Inferior parietal cortex (tissue), 1 donor: ENCODE data around the gene MEI1.
A peak's percentile ranks its signal among the peaks of the same experiment; 100 is the strongest.
"Not testable (repeated sequence)": the region's sequence is repeated elsewhere in the genome, so short reads cannot be mapped to it uniquely, and the experiment has no call there.

Experiments used
- DNase-seq: peaks from one replicate; pipeline ENCODE4 v3.0.0-alpha.2; 2016; ENCODE audit errors: extremely low spot score

The MEI1 gene

DNA sequence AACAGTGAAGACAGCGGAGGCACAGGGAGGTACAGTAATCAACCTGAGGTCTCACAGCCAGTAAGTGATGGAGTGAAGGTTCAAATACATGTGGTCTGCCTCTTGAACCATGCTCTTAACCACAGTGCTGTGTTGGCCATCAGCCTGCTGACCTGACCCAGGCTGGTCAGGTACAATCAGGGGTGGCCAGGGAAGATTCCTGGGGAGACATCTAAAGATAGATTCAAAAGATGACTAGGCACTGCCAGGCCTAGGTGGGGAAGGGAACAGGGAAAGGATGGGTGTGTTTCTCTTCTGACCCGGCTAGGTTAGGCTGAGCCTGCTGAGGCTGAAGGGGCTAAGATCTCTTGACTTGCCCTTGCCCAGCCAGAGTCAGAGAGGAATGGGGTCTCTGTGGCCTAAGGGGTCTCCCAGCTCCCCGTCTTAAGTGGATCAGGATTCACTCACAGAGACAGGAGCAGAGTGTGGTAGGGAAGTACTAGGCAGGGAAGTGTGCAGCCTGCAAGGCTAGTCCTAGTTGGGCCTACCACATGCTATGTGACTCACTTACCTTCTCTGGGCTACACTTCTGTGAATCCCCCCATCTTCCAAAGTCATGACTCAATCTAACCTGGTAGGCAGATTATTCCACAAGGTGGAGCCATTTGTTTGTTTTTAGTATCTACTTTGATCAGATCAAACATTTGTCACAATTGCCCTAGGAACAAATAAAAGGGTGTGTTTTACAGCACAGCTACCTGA lies 123.2 kb downstream of the MEI1 start:
- DNase-seq: peak; percentile 76

DNA sequence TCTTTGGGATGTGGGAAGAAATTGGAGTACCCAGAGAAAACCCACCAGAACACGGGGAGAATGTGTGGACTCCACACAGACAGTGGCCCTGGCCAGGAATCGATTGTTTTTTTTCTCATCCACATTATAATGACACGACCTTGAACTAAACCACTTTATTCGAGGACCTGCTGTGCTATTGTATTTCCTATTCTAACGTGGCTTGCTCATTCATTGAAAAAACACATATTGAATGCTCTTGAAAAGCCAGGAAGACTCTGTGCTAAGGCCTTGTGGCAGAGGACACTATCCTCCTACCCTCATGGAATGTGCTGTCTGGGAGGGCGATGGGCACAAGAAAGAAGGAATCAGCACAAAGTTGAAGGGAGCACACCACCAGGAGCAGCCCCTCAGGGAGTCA lies 124.5 kb downstream of the MEI1 start:
- DNase-seq: no peak

GRCh38 chr22:41825376-41825775 lies 126.1 kb downstream of the MEI1 start:
- DNase-seq: no peak

GRCh38 chr22:41826021-41826420 lies 126.7 kb downstream of the MEI1 start:
- DNase-seq: no peak

DNA sequence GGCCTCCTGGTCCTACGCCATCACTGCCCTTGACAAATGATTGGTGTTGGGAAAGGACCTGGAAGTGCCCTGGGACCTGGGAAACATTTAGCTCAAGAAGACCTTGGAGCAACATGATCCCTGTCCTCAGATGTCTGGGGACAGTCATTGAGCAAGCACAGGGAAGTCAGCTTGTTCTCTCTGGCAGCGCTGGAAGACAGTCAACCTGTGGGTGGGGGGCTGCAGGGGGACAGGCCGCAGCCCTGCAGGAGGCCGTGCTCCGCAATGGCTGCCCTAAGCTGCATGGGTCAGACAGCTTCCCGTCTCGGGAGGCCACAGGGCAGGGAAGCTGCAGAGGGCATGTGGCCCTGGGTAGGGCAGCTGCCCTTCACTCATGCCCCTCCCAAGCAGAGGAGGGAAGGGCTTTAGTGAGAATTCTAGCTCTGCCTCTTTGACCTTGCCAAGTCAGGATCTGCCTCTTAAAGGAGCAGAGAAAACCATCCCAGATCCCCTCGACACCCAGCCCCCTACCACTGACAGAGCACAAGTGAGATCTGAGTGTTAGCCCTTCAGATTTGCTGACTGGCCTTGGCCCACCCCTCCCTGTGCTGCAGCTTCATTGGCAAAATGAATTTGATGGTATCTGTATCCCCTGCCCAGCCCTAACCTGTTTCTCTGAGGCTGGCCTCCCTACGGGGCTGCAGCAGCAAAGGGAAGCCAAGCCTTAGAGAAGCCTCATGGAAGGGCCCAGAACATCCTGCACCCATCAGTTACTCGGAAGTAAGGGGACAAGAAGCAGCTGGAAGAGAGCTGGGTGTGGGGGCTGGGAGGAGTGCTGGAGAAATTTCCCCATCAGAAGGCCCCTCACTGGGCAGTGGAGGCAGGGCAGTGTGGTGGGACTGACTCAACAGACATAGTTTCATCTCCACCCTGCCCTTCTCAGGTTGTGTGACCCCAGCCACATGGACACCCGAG lies 127.4 kb downstream of the MEI1 start:
- no peak for DNase-seq

DNA sequence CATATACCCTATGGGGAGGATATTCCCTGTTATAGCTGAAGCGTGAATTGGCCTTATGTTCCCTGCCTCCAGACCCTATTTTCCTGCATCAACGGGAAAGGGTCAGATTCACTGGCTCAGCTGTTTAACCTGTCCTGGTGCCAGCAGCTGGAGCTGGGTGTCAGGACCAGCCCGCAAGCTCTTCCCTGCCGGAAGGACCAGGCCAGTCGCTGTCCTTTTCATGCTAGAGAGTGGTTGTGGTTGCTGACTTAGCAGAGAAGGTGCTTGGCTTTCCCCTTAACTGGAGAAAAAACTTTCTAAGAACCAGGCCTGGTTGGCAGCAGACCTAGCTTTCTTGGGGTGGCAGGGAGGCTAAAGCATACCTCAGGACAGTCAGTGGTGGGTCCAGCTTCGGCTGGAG lies 128.4 kb downstream of the MEI1 start:
- DNase-seq: no peak

DNA sequence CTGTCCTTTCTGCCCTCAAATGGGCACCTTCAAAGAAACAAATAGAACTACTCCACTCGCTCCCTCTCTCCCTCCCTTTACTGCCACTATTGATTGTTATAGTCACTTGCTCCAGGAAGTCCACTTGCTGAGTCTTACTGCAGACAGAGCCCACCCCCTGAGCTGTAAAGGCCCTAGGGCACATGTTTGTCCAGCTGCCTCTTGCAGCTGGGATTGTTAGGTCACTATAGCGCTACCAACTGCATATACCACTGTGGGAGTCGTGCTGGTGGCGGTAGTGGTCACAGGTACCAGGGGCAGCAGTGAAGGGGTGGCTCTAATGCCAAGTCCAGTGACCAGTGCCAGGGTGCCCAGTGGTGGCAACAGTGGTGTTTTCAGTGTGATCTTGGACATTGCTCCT lies 129.2 kb downstream of the MEI1 start:
- DNase-seq: no peak

GRCh38 chr22:41830174-41830573 lies 130.9 kb downstream of the MEI1 start:
- no peak for DNase-seq

DNA sequence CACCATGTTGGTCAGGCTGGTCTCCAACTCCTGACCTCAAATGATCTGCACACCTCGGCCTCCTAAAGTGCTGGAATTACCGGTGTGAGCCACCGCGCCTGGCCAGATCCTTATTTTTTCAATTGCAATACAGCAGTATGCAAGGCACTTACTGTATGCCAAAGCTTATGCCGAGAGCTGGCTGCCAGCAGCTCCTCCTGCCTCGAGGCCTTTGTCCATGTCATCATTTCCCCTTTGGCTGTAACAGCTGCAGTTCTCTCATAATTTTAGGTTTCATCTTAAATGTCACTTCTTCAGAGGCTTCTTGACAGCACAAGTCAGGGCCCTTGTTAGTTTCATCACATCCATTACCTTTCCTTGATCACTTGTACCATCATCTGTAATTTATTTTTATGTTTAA lies 132.1 kb downstream of the MEI1 start:
- no peak for DNase-seq

DNA sequence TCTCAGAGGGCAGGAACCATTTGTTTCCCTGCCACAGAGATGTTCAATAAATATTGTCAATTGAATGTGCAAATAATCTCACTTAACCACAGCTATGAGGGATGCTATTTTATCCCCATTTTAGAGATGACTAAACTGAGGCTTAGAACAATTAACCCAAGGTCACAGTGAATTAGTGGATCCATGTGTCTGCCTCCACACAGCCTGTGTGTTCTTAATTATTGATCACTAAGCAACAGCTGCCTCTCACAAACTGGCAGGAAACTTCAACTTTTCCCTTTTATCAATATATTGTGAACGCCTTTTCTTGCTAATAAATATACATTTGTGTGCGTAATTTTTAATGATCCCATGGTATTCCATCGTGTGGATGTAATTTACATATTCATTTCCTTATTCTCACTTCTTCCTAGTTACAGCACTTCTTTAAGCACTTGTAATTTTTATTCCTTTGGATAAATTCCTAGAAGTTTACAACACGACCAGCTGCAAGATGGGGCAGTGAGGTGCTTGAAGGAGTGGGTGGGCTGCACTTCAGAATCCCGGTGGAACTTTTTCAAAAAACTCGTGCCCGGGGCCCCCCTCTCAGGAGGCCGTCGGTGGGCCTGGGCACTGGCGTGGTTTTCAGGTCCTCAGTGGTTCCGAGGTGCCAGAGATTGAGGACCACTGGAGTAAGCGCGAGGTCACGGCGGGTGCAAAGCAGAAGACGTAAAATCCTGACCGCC lies 132.7 kb downstream of the MEI1 start:
- no peak for DNase-seq

GRCh38 chr22:41832553-41833368 lies 133.5 kb downstream of the MEI1 start, which contains the start of gene SREBF2:
SREBF2 (plus strand) TSS chr22:41833105; CDS start chr22:41833271, 166 bp downstream.
- peak; percentile 98 for DNase-seq

DNA sequence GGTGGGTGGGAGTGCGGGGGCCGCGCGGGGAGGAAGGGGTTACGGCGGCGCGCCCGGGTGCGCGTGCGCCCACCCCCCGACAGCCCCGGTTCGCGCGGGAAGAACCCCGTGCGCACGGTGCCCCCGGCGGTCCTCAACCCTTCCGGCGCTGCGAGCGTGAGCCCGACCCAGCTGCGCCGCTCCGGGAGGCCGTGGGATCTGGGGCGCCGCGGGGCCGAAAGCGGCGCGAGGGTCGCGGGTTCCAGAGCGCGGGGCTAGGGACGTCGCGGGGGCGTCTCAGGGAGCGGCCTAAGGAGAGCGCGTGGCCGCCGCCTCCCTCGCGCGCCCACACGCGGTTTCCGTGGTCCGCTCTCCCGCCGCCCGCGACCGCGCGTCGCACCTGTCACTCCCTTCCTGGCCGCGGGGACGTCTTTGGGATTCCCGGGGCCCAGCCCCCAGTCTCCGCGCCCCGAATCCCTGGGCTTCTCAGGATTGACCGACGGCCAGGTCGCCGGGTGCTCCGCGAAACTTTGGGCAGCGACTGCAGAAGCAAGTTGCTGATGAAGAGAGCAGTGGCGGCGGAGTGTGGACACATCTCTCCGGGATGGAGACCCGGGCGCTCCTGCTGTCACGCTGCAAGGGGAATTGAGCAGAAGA lies 134.2 kb downstream of the MEI1 start:
- DNase-seq: no peak

DNA sequence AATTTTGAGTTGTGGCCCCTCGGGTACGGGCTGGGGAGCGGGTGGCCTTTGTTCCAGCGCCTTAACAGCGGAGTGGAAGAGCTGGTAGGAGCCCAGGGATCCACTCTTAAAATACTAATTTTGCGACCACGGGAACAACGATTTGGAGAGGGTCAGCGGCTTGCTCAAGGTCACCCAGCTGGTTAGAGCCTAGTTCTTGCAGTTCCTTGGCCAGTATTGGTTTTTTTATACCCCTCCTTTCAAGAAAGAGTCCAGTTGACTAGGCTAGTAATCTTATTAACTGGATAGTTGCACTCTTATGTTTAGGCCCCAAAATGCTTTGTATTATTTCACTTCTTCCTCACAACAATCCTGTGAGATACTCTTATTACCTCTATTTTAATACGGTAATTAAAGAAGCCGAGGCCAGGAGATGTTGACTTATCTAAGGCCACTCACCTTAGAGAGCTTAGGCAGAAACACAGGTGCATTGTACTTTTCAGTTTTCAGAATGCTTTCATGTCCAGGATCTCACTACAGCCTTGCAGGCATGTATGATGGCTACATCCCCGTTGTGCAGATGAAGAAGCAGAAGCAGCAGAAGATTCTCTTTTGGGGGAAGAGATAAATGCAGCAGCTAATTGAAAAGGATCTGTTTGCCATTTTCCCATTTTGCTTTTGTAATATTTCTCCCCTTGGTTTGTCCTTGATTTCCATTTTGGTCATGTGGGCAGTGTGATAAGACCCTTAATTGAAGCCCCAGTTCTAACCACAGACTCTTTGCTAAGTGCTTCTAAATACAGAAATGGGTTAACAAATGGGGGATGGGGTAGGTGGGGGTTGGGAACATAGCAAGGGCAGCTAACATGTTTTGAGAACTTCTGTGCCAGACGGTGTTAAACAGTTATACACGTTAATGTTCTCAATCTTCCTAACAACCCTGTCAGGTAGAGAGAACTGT lies 135.0 kb downstream of the MEI1 start:
- no peak for DNase-seq

DNA sequence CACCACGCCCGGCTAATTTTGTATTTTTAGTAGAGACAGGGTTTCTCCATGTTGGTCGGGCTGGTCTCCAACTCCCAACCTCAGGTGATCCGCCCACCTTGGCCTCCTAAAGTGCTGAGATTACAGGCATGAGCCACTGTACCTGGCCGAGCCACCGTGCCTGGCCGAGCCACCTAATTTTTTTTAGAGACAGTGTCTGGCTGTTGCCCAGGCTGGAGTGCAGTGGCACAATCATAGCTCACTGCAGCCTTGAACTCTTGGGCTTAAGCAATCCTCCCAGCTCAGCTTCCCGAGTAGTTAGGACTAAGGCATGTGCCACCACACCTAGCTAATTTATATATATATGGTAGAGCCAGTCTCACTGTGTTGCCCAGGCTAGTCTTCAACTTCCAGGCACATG lies 136.2 kb downstream of the MEI1 start:
- DNase-seq: not testable (repeated sequence)

DNA sequence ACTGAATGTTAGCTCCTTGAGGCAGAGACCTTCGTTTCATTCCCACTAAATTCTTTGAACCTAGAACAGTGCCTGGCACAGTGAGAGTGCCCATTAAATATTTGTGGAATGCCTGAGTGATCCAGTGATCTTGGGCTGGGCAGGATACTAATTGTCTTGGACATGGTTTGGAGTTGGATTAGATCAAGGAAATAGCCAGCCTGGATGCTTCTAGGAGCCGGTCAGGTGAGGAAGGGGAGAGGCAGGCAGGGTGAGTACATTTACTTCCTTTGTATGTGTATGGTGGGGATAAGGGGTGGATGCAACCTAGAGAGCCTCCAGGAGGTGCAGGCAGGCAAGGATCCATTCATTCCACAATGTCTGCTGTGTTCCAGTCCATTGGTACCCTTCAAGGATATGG lies 137.2 kb downstream of the MEI1 start:
- no peak for DNase-seq

GRCh38 chr22:41838842-41839618 lies 139.7 kb downstream of the MEI1 start:
- DNase-seq: no peak

DNA sequence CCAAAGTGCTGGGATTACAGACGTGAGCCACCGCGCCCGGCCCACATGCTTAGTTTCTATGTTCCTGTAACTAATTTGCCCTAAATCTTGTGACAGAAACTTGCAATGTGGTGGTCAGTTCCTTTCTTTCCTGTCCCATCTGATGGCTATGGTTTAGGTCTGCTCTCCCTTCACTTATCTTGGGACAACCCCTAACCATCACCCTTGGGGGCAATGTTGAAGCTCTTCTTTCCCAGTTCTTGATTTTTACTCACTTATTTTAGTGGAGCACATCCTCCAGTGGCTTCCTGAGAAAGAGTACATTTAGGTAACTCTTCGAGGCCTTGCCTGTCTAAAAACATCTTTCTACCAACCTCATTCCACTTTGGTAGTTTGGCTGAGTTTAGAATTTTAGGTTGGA lies 140.9 kb downstream of the MEI1 start:
- DNase-seq: no peak

- no peak for DNase-seq
Observed at GRCh38 chr22:41841085-41841712, 141.9 kb downstream of the MEI1 start.
